COLO829 (cell line): ENCODE measurements around the gene LRRTM4.

ENCODE experiments used
- DNase-seq: peaks from one replicate; pipeline ENCODE4 v3.0.0; 2012; ENCODE audit warnings: low spot score

The LRRTM4 gene

DNA sequence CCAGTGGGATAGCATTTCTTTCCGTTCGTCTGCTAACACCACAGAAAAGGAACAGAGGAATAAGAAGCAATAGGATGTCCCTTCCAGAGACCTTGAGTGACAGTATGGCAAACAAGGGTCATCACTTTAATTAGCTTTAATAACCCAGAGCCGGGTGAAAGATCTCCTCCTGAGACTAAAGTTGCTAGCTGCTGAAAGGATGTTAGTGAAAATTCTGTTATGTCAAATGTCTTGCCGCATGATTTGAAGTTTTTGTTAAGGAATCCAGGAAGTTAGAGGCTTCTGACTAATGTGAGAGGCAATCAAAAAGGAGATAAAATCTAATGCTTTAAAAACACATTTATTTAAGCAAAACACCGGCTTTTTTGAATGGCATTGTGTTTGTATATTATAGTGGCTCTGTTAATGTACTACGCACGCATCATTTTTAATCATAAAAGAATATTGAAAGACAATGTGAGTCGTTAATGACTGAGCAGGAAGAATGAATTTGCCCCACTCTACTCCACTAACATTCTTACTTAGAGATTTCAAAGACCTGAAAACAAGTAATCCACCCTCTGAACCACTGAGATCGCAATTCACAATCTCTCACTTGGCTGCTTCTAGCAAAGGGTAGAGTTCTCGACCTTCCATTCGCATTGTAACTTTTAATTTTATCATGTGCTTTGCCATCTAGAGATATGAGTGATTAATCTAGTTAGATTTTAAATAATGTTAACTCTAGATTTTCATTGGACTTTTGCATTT is 536.6 kb downstream of the LRRTM4 start:
- no peak for DNase-seq

DNA sequence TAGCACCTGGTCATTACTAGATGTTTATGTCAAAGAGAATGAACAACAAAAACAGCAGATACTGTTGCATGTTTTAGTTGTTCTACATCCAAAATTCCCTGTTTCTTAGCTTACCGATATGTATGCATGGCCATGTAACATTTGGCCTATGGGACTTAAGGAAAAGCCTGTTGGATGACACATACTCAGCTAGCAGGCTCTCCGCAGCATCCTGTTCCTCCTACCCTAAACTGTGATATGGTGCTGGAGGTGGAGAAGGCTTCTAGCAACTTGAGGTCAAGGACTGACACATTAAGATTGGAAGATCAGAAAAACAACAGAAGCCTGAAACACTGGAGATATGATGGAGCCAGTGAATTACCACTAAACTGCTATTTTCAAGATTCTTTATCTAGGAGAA is 537.8 kb downstream of the LRRTM4 start:
- DNase-seq, result no peak

DNA sequence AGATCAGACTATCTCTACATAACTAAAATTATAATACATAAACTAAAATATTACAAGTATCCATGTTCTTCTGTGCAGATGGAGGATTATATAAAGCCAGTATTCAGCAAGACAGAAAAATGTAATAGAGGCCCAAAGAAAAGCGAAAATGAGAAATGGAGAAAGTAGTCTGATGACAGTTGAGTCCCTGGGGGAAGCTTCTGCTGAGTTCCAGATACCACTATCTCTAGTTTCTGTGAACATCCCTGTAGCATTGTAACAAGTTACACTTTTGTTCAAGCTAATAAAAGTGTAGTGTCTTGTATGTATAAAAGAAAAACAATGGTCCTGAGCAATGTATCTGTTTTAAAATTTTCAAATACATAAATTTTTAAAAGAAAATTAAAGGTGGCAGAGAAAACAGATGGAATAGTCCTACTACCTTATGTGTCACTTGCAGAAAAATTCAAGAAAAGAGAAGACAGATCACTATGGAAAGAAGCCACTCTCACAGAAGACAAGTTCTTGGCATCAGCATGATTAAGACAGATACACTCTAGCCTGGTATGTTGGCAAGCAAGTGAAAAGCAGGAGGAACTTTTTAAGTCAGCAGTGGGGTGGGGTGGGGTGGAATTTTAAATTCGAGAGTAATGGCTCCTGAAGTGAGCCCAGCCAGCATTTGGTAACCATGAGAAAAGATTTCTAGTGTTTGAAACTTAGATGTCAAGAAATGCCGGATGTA is 541.9 kb downstream of the LRRTM4 start:
- no peak for DNase-seq

DNA sequence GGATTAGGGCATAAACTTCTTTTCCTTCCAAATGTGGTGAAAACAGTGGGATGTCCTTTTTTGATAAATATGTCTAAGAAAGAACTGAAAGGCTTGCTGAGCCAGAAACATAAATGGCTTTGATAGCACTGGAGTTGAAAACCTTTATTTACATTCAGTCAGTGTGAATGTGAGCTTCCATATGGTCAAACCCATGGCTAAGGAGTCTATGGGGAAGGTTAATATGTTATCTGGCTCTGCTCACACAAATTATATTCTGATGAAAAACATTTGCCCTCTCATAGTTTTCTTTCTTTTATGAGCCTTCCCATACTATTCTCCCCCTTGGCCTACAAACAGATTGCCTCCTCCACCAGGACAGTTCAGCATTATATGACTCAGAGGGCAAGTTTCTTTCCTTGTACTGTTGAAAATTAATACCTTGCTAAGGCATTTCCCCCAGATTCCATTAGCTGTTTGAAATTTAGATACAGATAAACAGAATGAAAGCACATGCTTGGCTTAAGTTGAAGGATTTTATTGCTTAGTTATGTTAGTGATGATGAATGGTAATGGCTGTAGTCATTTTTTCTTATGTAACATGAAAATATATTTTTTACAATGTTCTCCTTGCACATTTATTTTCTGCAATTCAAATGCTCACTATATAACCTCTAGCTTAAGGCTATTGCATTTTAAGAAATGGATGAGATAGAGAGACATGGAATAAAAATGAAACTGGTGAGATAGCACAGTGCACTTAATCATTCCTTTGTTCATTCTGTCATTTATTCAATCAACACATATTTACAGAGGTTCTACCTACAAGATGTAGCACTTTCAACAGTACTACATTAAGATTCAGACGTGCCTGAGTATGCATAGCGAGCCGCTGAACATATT is 544.1 kb downstream of the LRRTM4 start:
- DNase-seq, result no peak

DNA sequence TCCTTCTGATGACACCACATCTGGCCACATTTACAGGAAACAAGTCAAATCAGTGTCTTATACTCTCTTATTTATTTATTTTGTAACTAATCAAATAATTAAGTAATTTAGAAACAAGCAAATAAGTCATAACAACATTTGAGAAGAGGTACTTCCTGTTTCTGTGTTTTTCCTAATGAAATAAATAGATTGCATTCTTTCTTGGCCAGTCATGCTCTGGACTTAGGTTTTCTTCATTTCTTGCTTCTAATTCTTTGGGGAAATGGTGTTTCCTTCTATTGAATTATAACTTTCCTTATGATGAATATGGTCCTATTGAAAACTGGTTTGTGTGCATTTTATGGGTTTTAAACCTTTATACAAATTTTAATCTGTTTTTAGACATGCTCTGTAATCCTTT is 546.4 kb downstream of the LRRTM4 start:
- DNase-seq, result no peak

DNA sequence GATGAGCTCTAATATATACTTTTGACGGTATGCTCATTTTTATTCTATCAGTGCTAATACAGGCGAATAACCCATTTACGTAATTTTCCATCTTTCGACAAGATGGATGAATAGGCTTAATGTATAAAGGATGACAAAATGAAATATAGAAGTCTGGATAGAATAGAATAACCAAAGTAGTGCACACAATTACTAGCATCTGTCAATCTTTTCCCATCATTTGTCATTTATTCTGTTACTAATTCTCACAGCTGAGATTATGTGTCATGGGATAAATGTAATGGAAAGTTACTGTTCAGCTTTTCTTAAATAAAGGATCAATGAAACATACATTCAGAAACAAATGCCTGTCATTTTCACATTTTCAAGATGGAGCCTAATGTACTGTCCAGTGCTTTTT is 548.6 kb downstream of the LRRTM4 start:
- no peak for DNase-seq

DNA sequence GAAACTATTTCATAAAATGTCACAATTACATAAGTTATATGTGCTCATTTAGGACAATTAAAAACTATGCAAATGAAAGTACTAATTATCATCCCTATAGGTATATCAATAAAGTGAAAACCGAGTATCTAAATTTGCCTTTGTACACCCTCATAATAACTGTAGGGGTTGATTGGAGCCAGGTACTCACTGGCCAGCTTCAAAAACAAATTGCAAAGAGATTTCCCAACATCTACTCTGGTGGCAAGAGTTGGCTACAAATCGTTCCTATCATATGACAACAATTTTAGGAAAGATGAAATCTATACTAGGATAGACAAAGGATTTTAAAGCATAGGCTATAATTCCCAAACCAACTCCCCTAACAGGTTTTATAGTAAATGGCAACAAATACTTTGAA is 556.4 kb downstream of the LRRTM4 start:
- no peak for DNase-seq

DNA sequence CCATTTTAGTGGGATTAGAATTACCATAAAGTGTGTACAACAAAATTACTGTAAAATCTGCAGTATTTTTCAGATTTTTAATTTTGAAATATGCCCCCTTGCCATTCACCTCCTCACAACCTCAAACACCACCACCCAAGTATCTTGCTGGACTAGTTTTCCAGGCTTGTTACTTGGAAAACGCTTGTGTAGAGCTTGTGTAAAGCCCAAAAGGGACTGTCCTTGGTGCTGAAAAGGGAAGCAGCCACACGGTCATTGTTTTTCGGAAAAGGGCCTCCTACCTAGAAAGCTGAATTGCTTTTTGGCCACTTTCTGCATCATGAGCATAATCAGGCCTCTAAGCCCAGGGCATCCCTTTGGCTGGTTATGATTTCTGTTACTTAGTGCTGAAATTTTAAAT is 563.4 kb downstream of the LRRTM4 start:
- DNase-seq, result peak; percentile 5

DNA sequence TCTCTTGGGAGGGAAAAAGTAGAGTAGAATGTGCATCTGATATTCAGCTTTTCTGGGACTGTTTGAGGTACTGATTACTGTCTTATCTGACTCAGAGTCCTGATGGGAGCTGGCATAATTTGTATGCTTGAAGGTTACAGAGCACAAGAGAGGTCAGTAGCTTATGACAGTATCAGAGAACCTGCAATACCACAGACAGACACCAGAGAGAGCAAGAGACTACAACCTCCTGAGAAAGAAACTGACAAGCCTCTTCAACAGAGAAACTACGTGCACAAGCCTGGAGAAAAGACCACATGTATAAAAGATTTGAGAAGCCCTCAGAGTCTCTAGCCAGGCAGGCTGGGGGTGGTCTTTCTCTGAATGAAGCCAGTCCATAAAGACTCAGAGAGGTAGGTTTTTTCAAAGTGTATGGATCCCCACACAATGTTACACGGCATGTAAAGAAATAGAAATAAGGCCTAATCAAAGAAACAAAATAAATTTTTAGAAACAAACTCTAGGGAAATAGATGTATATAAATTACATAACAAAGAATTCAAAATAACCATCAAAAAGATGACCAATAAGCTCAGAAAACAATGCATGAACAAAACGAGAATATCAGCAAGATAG is 568.3 kb downstream of the LRRTM4 start:
- DNase-seq, result peak; percentile 22

DNA sequence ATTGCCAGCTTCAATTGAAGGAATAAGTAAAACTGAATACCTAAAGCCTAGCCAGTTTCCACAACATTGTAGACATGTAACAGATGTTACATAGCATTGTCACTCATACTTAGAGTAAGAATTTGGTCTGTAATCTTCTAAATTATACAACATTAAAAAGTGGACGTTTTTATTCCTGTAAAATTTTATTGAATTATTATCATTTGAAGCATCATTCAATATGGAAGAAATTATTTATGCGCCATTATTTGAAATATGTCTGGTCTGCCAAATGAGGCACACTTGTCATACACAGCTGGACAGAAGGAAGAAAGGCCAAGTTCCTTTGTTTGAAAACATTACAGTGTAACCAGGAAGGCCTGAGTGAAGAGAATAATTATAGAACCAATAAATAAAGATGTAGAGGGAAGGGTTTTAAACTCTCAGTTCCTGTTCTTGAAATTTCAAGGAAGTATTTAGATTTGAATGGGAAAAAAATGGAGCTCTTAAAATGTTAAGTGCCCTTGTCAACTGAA is 575.5 kb downstream of the LRRTM4 start:
- DNase-seq, result no peak

DNA sequence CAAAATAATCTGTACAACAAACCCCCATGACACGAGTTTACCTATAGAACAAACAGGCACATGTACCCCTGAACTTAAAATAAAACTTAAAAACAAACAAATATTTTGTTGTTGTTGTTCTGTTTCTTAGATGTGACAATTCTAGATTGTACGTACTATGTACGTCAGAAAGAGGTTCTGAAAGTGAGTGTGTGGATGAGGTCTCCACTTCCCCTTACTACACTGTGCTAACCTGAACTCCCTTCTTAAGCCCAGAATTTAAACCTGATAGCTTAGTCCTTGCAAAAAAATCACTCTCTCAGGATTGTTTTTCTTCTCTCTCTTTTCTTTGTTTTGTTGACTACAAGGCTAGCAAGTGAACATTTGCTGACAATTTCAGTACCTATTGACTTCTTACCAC is 581.6 kb downstream of the LRRTM4 start:
- DNase-seq, result no peak

DNA sequence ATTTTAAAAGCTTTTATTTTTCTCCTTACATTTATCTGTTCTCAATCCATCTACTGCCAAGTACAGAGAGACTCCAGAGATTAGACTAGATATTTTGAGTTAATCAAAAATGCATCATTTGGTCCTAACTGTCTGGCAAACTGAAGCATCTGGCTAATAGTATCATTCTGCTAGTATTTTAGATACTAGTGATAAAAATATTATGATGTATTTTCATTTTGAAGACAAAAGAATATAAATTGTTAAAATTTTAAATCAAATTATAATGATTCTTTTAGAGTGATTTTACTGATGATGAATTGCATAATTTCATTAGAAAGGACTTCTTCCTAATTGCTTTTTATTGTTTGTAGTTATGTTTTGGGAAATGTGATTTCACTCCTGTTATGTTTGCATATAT is 584.0 kb downstream of the LRRTM4 start:
- DNase-seq, result no peak

DNA sequence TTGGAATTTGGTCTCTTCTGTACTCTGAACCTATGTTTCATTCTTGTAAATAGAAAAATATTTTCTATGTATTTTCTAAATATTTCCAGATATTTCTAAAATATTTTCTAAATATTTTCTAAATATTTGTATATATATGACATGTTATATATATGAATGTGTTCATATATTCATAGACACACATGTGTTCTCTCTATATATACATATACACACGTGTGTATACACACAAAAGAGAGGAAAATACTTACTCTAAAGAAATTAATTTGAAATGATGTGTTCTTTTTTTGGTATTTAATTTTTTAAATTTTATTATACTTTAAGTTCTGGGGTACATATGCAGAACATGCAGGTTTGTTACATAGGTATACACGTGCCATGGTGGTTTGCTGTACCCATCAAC is 589.6 kb downstream of the LRRTM4 start:
- no peak for DNase-seq

DNA sequence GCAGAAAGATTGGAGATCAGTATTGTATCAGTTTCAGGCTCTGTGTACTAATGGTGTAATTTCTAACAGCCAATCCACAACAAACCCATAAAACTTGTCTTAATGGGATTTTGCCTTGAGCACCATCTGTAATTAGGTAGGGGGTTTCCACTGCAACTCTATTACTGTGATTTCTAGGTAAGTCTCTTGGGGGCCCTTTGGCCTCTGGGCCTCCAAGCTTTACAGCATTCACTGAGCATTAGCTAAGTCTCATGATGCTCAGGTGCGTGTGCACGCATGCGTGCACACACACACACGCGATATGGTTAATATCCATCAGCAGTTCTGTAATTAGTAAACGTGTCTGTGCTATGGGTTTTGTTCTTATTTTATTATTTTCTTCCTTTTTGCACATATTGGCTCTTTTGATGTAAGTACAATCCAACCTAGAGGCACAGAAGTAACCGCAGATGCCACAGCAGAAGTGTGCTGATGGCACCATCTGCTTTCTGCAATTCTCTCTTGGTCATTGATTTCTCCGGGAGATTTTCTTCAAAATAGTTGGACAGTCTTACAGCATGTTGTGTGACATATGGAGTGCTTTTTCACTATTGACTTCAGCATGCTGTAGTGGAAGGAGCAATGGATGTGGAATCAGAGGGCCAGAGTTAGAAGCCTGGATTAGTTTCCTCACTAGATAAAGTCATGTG is 592.0 kb downstream of the LRRTM4 start:
- DNase-seq, result no peak

DNA sequence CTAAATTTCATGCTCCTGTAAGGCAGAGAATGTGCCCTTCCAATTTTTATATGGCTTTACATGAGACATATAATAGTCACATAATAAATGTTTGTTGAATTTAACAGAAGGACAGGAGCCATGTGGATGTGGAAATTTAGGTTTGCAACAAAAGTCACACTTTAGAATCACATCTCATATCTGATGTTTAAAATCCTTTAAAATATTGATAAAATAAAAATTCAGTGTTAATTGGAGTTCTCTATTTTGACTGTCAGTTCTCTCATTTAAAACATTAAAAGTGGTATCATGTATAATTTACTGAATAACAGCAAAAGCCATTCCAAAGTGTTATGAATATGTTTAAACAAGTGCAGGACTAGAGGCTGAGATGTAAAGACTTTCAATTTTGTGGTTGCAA is 594.1 kb downstream of the LRRTM4 start:
- no peak for DNase-seq

DNA sequence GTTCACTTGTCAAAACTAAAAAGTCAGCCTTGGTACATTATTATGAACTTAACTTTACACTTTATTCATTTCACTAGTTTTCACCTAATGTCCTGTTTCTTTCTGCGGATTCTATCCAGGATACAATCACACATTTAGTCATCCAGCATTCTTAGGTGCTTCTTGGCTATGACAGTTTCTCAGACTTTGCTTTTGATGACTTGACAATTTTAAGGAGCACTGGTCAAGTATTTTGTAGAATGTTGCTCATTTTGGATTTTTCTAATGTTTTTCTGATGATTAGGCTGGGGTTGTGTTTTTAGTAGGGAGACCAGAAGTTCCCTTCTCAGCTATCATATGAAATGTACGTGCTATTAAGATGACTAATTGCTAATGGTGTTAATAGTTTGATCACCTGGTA is 601.2 kb downstream of the LRRTM4 start:
- DNase-seq, result no peak

DNA sequence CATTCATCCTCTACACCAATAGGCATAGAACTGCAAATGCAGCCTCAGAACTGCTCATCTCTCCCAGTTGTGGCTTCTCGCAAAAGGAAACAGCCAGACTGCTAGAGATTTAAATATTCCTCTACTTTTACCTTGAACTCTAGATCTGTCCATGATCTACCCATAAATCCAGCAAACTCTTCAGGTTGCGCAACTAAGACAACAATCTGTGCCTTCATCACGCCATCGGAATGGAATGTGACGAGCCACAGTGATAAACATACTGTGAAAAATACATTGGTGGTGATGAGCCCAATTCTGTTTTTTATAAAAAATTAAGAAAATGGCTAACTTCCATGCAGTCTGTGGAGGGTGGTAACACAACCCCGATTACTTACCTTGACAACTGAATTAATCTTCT is 626.7 kb downstream of the LRRTM4 start:
- no peak for DNase-seq

DNA sequence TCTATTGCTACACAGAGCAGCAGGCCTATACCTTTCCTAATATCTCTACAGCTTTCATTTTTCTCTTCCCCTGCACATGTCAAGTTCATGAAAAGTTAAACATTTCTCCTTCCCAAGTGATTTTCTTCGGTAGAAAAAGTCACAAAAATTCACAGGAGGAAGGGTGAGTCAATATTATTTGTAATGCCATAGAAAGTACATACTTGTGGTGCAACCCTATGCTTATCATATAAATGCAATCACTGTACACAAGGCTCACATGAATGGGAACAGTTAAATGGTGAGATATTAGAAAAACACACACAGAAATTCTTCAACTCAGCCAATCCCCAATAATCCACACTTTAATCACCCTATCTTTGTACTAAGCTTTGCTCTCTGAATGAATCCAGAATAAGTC is 651.6 kb downstream of the LRRTM4 start:
- no peak for DNase-seq

DNA sequence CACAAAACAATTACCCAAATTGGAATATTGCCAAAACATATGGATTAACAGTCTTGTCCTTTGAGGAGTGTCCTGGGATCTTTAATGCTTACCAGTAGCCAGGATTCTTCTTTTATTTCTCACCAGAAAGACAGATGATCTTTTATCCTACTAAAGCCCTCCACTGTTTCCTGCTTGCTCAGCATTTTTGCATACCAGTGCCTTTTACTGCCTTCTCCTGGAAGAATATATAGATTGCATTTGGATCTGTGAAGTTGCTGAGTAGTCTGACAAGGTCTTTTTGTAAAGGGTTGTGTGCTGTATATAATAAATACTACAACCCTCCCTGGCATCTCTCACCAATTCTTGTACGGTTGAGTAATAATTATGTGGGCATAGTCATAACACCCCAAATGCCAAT is 652.2 kb downstream of the LRRTM4 start:
- DNase-seq, result peak; percentile 14

DNA sequence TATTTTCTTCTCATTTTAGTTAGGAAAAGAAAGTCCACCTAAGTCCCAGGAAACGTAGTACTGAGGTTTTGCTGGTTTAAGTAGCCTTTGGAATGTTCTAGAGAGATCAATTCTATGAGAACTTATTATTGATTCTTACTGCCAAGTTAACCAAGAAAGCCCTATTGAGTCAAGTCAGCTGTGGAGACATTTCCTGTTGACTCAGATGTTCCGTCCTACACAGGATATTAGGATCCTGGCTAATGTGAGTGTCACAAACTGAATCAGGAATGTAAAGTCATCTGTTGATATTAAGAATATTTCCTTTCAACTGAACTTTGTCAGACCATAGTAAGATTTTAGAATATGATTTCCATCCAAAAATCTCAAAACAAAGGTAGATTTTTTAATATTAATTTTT is 654.3 kb downstream of the LRRTM4 start:
- DNase-seq, result peak; percentile 3

DNA sequence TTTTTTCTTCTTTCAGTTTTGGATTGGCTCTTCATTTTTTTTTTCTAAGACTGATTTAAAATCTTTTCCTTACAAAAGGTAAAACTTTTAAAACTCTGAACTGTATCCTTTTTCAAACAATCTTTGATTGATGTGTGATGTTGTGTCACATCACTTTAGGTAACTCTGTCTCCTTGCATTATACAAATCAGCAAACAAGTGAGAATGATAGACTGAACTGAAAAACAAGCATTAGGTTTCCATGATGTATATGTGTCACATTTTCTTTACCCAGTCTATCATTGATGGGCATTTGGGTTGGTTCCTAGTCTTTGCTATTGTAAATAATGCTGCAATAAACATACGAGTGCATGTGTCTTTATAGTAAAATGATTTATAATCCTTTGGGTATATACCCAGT is 655.7 kb downstream of the LRRTM4 start:
- no peak for DNase-seq

DNA sequence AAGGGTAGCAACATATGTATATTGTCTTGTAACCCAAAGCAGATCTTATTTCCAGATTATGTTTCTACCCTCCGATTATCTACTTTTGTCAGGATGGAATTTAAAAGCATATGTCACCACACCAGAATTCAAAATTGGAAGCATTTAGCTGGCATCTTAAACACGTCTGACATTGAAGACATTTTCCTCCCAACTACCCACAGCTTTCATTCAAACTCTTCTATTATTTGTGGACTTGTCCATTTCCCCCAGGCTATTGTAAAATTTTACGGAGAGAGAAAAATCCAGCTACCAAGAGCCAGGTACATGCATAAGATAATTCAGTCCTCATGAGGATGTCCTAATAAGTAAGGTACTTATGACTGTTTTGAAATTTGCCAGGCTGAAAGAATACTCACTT is 659.3 kb downstream of the LRRTM4 start:
- no peak for DNase-seq
